ENCODE measurements around the gene USP21.

USP21 gene

GRCh38 chr1:161172776-161173376 is 13.6 kb downstream of the USP21 start:
- no peak for DNase-seq

- DNase-seq = no peak
These were observed 14.4 kb downstream of the USP21 start for GRCh38 chr1:161173711-161174110.

- no peak for DNase-seq
These were observed 15.6 kb downstream of the USP21 start for GRCh38 chr1:161174911-161175310.

- no peak for DNase-seq
These were observed 16.6 kb downstream of the USP21 start for GRCh38 chr1:161175771-161176453.

- no peak for DNase-seq
These were observed 17.3 kb downstream of the USP21 start for GRCh38 chr1:161176468-161177111.

GRCh38 chr1:161177112-161177935 is 18.0 kb downstream of the USP21 start, which contains the start of gene B4GALT3:
Gene B4GALT3 (minus strand): TSS chr1:161177507. CDS start chr1:161176060, 1,447 bp downstream.
- DNase-seq = peak; percentile 97

GRCh38 chr1:161177936-161178244 is 18.6 kb downstream of the USP21 start:
- DNase-seq = no peak

GRCh38 chr1:161179698-161180097 is 20.4 kb downstream of the USP21 start:
- no peak for DNase-seq

GRCh38 chr1:161180639-161181038 is 21.3 kb downstream of the USP21 start:
- DNase-seq = no peak

GRCh38 chr1:161182214-161182613 is 22.9 kb downstream of the USP21 start:
- DNase-seq = peak; percentile 76

GRCh38 chr1:161185282-161185682 is 26.0 kb downstream of the USP21 start:
- DNase-seq = peak; percentile 72

GRCh38 chr1:161185732-161186311 is 26.5 kb downstream of the USP21 start:
- no peak for DNase-seq

- DNase-seq = no peak
These were observed 28.0 kb downstream of the USP21 start for GRCh38 chr1:161187311-161187710.

GRCh38 chr1:161188381-161188780 is 29.1 kb downstream of the USP21 start:
- no peak for DNase-seq

- DNase-seq = no peak
These were observed 29.7 kb downstream of the USP21 start for GRCh38 chr1:161189036-161189435.

- no peak for DNase-seq
These were observed 31.7 kb downstream of the USP21 start for GRCh38 chr1:161190962-161191521.

- no peak for DNase-seq
These were observed 32.7 kb downstream of the USP21 start for GRCh38 chr1:161191971-161192370.

GRCh38 chr1:161192476-161193465 is 33.5 kb downstream of the USP21 start:
- DNase-seq = peak; percentile 73

GRCh38 chr1:161193561-161194235 is 34.4 kb downstream of the USP21 start:
- no peak for DNase-seq

- DNase-seq = no peak
These were observed 35.9 kb downstream of the USP21 start for GRCh38 chr1:161195171-161195570.

- no peak for DNase-seq
These were observed 36.8 kb downstream of the USP21 start for GRCh38 chr1:161196111-161196510.
